IPS DF 4.7 (cell line): ENCODE measurements around the gene NDUFB1.

Experiments
- DNase-seq: peaks from one replicate; pipeline ENCODE4 v3.0.0-alpha.2; 2013; ENCODE audit warnings: low spot score; ENCODE audit errors: extremely low read depth

Gene NDUFB1

GRCh38 chr14:92099802-92100201 is 21.7 kb downstream of the NDUFB1 start:
- no peak for DNase-seq

- no peak for DNase-seq
These were observed 28.2 kb downstream of the NDUFB1 start for GRCh38 chr14:92093320-92093719.

- no peak for DNase-seq
These were observed 33.0 kb downstream of the NDUFB1 start for GRCh38 chr14:92088494-92088893.

GRCh38 chr14:92074555-92074954 is 47.0 kb downstream of the NDUFB1 start:
- no peak for DNase-seq
